Activated CD8-positive, alpha-beta T cell treated with anti-CD3 and anti-CD28 coated beads for 36 hours (primary cell): ENCODE results near the gene POLR1B. TPM values are rescaled to one million over a fixed set of nuclear protein-coding genes. Genes with fewer than 3 reads are reported as not detected.
"Not testable (repeated sequence)": the region's sequence is repeated elsewhere in the genome, so short reads cannot be mapped to it uniquely, and the experiment has no call there.

Experiments
- ATAC-seq: fragments of 200-7000 bp; cut with Tn5 transposase; one replicate; pipeline ENCODE4 v1.10.0; 2021; ENCODE audit warnings: mild to moderate bottlenecking, moderate library complexity
- CTCF ChIA-PET: fragments of 350-600 bp; sonication (Branson Sonifier 250); formaldehyde crosslinking; loops from one replicate; lab custom pipeline; 2021; ENCODE audit warnings: antibody characterized with exemption; lab: Charles Lee
- POLR2A ChIA-PET: fragments of 350-600 bp; sonication (Branson Sonifier 250); formaldehyde crosslinking; loops from one replicate; lab custom pipeline; 2021; ENCODE audit warnings: antibody characterized with exemption; lab: Charles Lee
- DNase-seq: peaks from one replicate; pipeline ENCODE4 v3.0.0-alpha.2; 2020
- H3K27ac Mint-ChIP-seq: one replicate; pipeline ENCODE4 v1.8.0; 2021; ENCODE audit warnings: mild to moderate bottlenecking, mixed read lengths
- H3K27me3 Mint-ChIP-seq: one replicate; pipeline ENCODE4 v1.8.0; 2021; ENCODE audit warnings: mixed read lengths
- H3K36me3 Mint-ChIP-seq: one replicate; pipeline ENCODE4 v1.8.0; 2021; ENCODE audit warnings: low read depth, mixed read lengths
- H3K4me1 Mint-ChIP-seq: one replicate; pipeline ENCODE4 v1.8.0; 2021; ENCODE audit warnings: low read depth, mixed read lengths
- H3K4me3 Mint-ChIP-seq: one replicate; pipeline ENCODE4 v1.8.0; 2021; ENCODE audit warnings: mild to moderate bottlenecking, moderate library complexity, mixed read lengths
- H3K9me3 Mint-ChIP-seq: one replicate; pipeline ENCODE4 v1.8.0; 2021; ENCODE audit warnings: mixed read lengths
- CTCF ChIP-seq: fragments of 200-600 bp; IDR thresholded peaks from one replicate; pipeline ENCODE4 v1.8.0; 2022; ENCODE audit warnings: antibody characterized with exemption, mild to moderate bottlenecking
- intact Hi-C: fragments of 100-400 bp; cut with micrococcal nuclease; formaldehyde crosslinking; loops from one replicate; pipeline ENCODE4 v1.10.0; 2022
- total RNA-seq, 2 experiments: library from RNA; stranded (reverse); gene quantifications; one replicate each; pipeline ENCODE4 v1.2.3, GENCODE V29; 2021

POLR1B gene, protein sequence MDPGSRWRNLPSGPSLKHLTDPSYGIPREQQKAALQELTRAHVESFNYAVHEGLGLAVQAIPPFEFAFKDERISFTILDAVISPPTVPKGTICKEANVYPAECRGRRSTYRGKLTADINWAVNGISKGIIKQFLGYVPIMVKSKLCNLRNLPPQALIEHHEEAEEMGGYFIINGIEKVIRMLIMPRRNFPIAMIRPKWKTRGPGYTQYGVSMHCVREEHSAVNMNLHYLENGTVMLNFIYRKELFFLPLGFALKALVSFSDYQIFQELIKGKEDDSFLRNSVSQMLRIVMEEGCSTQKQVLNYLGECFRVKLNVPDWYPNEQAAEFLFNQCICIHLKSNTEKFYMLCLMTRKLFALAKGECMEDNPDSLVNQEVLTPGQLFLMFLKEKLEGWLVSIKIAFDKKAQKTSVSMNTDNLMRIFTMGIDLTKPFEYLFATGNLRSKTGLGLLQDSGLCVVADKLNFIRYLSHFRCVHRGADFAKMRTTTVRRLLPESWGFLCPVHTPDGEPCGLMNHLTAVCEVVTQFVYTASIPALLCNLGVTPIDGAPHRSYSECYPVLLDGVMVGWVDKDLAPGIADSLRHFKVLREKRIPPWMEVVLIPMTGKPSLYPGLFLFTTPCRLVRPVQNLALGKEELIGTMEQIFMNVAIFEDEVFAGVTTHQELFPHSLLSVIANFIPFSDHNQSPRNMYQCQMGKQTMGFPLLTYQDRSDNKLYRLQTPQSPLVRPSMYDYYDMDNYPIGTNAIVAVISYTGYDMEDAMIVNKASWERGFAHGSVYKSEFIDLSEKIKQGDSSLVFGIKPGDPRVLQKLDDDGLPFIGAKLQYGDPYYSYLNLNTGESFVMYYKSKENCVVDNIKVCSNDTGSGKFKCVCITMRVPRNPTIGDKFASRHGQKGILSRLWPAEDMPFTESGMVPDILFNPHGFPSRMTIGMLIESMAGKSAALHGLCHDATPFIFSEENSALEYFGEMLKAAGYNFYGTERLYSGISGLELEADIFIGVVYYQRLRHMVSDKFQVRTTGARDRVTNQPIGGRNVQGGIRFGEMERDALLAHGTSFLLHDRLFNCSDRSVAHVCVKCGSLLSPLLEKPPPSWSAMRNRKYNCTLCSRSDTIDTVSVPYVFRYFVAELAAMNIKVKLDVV
- total RNA-seq = 10 to 100 TPM; 54.1 to 55.9 TPM

GRCh38 chr2:112542123-112542983 lies at the start of gene POLR1B:
TSS of gene POLR1B (plus strand) at chr2:112542465. CDS start at chr2:112542495, 30 bp downstream.
- no peak within 1 kb of the TSS for H3K4me3 Mint-ChIP-seq
- no peaks in the 10 kb centered on the region for H3K9me3 Mint-ChIP-seq
- ChIA-PET POLR2A (interaction anchor here (0.7 to 2.1 kb wide), 13 partner anchors 9 to 103 kb away, joined by 3 to 8 read pairs (median 5); no protein-coding TSS in a partner anchor), CTCF (interaction anchor here (1.8 to 4.2 kb wide), 2 partner anchors 24 to 62 kb away, joined by 5 to 15 read pairs; no protein-coding TSS in a partner anchor)
- H3K27me3 Mint-ChIP-seq = no peaks in the 10 kb centered on the region
- no peak for TF ChIP-seq CTCF
- peak; percentile 86 for DNase-seq
- intact Hi-C loops = loop anchor here (10.0 kb wide), 1 partner anchor 58 kb away; the partner anchor contains the start of gene TTL
- peaks cover 25% of the 10 kb centered on the region for H3K4me1 Mint-ChIP-seq
- no peak within 1 kb of the TSS for H3K27ac Mint-ChIP-seq
- peak; percentile 79 for ATAC-seq
- peaks cover 13% of the 10 kb centered on the region for H3K36me3 Mint-ChIP-seq

- Mint-ChIP-seq H3K27me3 (no peaks in the 10 kb centered on the region), H3K4me1 (no peaks in the 10 kb centered on the region), H3K9me3 (no peaks in the 10 kb centered on the region), H3K27ac (no peak overlapping the region), H3K36me3 (peaks cover 9% of the 10 kb centered on the region), H3K4me3 (no peak overlapping the region)
- TF ChIP-seq CTCF = no peak
- DNase-seq (no peak), ATAC-seq (no peak)
- POLR2A ChIA-PET = interaction anchor here (1.2 kb wide), 1 partner anchor 13 kb away, joined by 3 read pairs; no protein-coding TSS in a partner anchor
- CTCF ChIA-PET = interaction anchor here (0.7 to 1.3 kb wide), 3 partner anchors 9 to 25 kb away, joined by 3 to 4 read pairs (median 3); no protein-coding TSS in a partner anchor
- intact Hi-C loops = no loop called here
Observed at GRCh38 chr2:112493048-112493447, 49.2 kb upstream of the POLR1B start.

DNA sequence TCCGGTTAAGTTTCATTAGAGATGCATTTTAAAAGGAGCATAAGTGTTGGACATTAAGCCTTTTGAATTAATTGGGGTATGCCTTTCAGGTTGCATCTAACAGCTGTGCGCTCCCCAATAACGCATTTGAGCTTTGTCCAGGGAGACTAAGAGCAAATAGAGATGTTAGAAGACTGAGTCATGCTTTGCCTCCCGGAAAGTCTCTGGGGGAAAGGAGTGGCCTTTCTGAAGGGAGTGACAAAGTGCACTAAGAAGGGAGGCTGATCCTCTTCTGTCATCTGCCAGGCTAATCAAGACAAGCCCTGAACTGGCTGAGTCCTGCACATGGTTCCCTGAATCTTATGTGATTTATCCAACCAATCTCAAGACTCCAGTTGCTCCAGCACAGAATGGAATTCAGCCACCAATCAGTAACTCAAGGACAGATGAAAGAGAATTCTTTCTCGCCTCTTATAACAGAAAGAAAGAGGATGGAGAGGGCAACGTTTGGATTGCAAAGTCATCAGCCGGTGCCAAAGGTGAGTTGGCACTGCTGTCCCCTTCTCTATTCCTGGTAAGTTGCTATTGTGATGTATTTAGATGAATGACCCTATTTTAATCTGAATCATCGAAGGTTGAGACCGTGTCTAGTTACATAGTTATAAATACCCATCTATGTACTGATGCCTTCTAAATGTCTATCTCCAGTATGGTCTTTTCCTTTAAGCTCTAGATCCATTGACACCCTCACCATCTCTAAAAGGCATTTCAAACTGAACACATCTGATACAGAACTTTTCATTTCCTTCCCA lies 48.2 kb upstream of the POLR1B start:
- TF ChIP-seq CTCF = no peak
- DNase-seq (no peak), ATAC-seq (no peak)
- peaks cover 6% of the 10 kb centered on the region for H3K36me3 Mint-ChIP-seq
- H3K27ac Mint-ChIP-seq = no peak overlapping the region
- intact Hi-C loops = no loop called here
- H3K27me3 Mint-ChIP-seq = no peaks in the 10 kb centered on the region
- no peaks in the 10 kb centered on the region for H3K4me1 Mint-ChIP-seq
- ChIA-PET POLR2A (interaction anchor here (1.2 kb wide), 1 partner anchor 14 kb away, joined by 3 read pairs; no protein-coding TSS in a partner anchor), CTCF (interaction anchor here (0.9 to 1.3 kb wide), 2 partner anchors 13 to 24 kb away, joined by 3 to 4 read pairs; no protein-coding TSS in a partner anchor)
- H3K4me3 Mint-ChIP-seq = no peak overlapping the region
- no peaks in the 10 kb centered on the region for H3K9me3 Mint-ChIP-seq

- H3K4me1 Mint-ChIP-seq = no peaks in the 10 kb centered on the region
- no peaks in the 10 kb centered on the region for H3K9me3 Mint-ChIP-seq
- no peak for TF ChIP-seq CTCF
- intact Hi-C loops = no loop called here
- DNase-seq (no peak), ATAC-seq (no peak)
- H3K27ac Mint-ChIP-seq = no peak overlapping the region
- H3K4me3 Mint-ChIP-seq = no peak overlapping the region
- peaks cover 4% of the 10 kb centered on the region for H3K36me3 Mint-ChIP-seq
- H3K27me3 Mint-ChIP-seq = no peaks in the 10 kb centered on the region
- ChIA-PET POLR2A (no interaction called here), CTCF (no interaction called here)
Observed at GRCh38 chr2:112494828-112495227, 47.4 kb upstream of the POLR1B start.

DNA sequence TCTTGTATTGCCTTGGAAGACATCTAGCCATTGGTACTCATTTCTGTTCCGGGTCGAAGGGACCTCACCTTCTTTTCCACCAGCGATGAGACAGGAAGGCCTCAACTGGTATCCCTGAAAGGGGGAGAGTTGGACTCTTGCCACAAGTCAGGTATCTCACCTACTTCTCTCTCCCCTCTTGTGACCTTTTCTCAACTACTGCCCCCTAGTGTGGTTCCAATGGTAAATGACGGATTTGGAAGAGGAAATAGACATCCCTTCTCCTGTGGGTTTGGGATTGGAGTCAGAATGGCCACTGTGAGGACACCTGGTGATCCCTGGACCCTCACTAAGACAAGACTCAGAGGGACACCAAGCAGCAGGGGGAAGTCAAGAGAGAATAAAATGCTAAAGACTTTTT lies 46.4 kb upstream of the POLR1B start:
- DNase-seq, ATAC-seq, H3K36me3 Mint-ChIP-seq, CTCF ChIA-PET, H3K9me3 Mint-ChIP-seq, H3K4me3 Mint-ChIP-seq, H3K27ac Mint-ChIP-seq, POLR2A ChIA-PET, intact Hi-C loops, H3K4me1 Mint-ChIP-seq, H3K27me3 Mint-ChIP-seq: not testable (repeated sequence)
